Stimulated activated CD8-positive, alpha-beta memory T cell treated with anti-CD3 and anti-CD28 coated beads, Interleukin-12 subunit alpha, Interleukin-12 subunit beta, amount 100 ng/mL, for 4 hours (primary cell): ENCODE data around the gene LDLRAD1.
"Not testable (repeated sequence)": the region's sequence is repeated elsewhere in the genome, so short reads cannot be mapped to it uniquely, and the experiment has no call there.

ENCODE experiments used
- DNase-seq: peaks from one replicate; pipeline ENCODE4 v3.0.0-alpha.2; 2020; ENCODE audit warnings: low read depth

LDLRAD1 gene, protein sequence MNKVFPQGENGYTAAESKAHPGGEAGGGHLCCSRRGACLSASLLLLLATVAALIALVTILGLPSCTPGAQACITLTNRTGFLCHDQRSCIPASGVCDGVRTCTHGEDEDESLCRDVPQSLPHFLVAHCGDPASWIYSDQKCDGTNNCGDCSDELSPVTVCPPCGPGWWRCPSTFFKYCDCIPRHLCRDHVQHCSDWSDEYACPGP

DNA sequence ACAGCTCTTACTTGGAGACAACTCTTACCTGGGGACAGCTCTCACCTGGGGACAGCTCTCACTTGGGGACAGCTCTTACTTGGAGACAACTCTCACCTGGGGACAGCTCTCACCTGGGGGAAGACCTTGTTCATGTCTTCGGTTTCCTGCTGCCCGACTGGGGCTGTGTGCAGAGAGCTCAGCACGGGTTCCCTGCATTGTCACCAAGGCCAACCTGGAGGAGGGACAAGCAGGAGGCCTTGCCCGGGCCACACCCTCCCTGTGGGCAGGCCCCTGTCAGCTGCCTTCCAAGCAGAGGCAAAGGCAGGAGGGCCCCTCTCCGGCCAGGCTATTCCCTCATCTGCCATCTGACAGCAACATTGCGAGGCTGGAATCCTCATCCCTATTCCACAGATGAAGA is at the start of gene LDLRAD1:
Gene LDLRAD1 (minus strand): TSS at position 208 of the 400 bp plus-strand sequence. CDS start 74 bp downstream, at position 134.
- DNase-seq, result no peak

DNA sequence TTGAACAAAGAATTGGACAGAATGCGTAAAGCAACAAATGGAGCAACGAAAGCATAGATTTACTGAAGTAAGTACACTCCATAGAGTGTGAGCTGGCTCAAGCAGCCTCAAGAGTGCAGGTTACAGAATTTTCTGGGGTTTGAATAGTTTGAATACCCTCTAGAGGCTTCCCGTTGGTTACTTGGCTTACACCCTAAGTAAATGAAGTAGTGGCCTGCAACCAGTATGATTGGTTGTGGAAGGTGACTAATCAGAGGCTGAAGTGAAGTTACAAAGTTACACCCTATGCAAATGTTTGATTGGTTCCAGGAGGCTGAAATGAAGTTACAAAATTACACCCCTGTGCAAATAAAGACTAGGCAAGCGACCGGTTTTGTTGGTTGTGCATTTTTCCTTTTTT is 46.3 kb upstream of the LDLRAD1 start:
- no peak for DNase-seq

DNA sequence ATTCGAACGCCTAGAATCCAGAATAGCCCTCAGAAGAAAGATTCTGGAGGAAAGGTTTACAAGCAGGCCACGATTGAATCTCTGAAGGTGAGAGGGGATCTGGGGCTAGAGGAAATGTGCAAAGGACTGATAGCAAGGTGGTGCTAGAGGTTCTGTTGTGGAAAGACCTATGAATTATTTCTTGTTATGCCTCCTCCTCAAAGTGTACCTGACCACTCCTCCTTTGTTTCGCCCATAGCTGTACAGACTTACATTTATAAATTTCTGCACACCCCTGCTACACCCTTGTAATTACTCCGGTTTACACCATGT is 36.4 kb upstream of the LDLRAD1 start:
- no peak for DNase-seq

DNA sequence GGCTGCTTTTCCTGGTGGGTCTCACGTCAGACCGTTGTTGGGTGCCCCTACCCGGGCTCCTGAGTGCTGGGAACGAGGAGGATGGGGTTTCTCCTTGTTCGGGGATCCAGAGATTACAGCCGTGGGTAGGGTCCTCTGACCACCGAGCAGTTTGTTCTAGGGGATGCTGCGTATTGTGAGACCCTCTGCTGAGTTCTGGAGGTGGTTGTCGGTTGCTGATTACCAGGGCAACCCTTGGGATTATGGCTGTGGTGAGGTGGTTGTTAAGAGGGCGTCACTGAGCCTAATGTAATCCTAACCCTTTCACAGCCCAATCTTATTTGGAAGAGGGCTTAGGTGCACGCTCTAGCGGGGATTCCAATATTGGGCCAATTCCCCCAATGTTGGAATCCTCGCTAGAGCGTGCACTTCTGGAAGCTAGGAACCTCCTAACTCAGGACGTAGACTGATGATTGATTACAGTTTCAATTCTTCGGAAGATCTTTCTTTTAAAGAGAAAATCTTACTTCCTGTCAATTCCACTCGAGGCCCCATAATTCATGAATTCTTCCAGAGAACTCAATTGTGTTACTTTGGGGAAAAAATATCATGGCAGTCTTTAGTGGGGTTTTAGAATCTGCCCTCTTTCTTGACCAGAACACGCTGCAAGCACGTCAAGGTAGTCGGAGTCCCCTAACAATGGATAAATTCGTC is 35.9 kb upstream of the LDLRAD1 start:
- no peak for DNase-seq

- peak; percentile 94 for DNase-seq
Observed at GRCh38 chr1:54052934-54053744, 35.2 kb upstream of the LDLRAD1 start, which contains the start of the genes TCEANC2 and TMEM59. Gene TCEANC2 (plus strand): TSS chr1:54053608. CDS start chr1:54054423, 815 bp downstream. Gene TMEM59 (minus strand): TSS chr1:54053204. CDS start chr1:54053188, 16 bp downstream.

- DNase-seq, result no peak
Observed at GRCh38 chr1:54052431-54052933, 34.5 kb upstream of the LDLRAD1 start.

- DNase-seq, result no peak
Observed at GRCh38 chr1:54051933-54052430, 34.0 kb upstream of the LDLRAD1 start.

DNA sequence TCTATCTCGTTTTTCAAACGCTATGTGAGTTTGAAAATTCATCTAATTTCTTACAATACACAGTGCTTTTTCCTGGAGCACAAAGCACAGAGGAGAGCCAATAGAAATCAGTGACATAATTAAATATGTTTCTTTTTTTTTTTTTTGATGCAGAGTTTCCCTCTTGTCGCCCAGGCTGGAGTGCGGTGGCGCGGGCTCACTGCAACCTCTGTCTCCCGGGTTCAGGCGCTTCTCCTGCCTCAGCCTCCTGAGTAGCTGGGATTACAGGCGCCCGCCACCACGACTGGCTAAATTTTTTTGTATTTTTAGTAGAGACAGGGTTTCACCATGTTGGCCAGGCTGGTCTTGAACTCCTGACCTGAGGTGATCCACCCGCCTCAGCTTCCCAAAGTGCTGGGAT is 32.4 kb upstream of the LDLRAD1 start:
- DNase-seq, result not testable (repeated sequence)

GRCh38 chr1:54047384-54048305 is 29.7 kb upstream of the LDLRAD1 start:
- DNase-seq, result no peak

DNA sequence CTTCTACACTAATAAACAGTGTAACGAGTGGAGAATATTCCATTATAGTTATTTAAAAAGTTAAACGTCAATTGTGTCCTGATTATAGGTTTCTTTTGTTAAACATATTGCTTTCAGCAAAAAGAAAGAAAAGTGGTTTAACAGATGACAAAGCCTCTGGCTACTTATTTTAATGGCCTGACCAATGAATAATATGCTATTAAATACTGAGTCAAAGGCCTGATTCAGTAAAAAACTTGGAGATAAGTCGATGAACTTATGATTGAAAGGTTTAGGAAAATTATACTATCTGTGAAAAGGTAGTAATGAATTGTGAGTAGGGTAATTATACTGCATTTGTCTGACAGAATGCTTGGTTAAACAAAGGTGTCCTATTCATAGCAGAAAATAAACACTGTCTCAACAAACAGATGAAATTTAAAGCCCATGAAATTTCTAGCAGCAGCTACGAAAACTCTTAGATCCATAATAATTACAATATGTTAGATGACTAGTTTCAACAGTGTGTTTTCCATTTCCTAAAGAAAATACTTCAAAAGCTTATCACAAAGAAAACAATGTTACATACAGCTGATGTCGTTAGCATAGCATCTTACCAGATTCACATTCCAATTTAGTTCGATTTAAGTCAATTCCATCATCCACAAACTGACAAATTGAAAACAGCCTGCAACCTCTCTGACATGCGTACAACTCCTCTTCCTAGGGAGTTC is 28.8 kb upstream of the LDLRAD1 start:
- DNase-seq, result no peak

DNA sequence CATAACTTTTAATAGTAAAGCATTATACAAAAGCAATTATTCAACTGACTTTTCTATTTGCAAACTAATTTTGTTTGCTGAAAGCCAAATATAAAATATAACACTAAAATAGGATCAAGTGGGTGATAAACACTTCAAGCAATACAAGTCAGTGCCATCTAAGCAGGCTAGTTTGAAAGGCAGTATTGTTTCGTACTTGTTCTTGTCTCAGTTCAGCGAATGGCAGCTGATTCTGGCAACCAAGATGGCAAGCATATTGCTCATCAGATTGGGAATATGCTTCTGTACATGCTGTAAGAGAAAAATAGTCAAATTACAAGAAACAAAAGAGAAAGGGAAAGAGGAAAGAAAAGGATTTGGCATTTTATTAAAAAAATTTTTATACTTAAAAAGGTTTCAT is 27.5 kb upstream of the LDLRAD1 start:
- DNase-seq, result no peak

GRCh38 chr1:54041806-54042205 is 23.8 kb upstream of the LDLRAD1 start:
- DNase-seq, result no peak

DNA sequence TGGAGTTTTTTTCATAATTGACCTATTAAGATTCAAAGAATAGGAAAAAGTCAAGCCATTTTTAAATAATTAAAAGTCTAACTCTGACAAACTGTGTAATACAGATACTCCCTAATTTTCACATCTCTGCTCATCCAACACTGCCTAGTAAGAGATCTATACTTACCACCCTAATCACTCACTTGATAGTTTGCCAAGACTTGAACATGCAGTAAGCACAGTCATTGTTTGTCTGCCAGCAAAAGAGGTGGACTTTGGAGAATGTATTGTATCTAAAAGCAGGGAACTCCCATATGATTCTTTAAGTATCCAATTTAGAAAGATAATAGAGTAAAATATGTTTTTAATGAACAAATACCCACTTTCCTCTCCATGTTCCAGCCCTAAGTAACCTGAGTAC is 19.5 kb upstream of the LDLRAD1 start:
- no peak for DNase-seq

GRCh38 chr1:54028306-54029251 is 10.6 kb upstream of the LDLRAD1 start:
- DNase-seq, result no peak

DNA sequence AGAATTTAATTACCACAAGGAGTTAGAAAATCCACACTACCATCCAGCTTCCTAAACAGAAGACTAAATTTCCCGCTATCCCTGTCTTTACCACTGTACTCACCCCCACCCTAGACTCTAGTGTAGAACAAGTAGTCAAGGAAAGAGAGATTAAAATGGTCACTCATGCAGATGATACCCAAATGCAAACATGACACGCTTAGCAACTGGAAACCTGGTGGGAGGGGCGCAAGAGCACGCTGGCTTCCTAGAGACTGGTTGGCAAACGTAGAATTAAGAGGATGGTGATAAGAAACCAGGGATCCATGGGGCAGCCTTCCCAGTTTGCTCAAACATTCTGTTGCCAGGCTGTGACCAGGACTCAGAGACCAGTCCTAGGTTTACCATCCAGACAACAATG is 9.9 kb upstream of the LDLRAD1 start:
- no peak for DNase-seq

GRCh38 chr1:54024811-54025210 is 6.8 kb upstream of the LDLRAD1 start:
- not testable (repeated sequence) for DNase-seq

DNA sequence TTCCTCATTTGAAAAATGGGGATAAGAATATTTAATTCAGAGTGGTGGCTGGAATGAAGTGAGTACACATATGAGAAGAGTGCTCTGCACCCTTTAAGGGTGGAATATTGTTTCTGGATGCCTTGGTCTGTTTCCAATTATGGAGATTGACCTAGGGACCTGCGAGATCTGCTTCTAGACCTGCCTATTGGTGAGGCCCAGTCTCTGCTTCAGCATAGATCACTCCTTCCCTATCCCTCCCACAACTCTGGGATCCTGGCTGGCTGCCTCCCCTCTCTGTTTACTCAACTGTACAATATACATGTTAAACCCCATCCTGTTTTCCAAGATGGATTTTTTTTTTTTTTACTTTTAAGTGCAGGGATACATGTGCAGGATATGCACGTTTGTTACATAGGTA is 6.4 kb upstream of the LDLRAD1 start:
- no peak for DNase-seq

GRCh38 chr1:54019562-54020176 is 1.7 kb upstream of the LDLRAD1 start:
- not testable (repeated sequence) for DNase-seq

DNA sequence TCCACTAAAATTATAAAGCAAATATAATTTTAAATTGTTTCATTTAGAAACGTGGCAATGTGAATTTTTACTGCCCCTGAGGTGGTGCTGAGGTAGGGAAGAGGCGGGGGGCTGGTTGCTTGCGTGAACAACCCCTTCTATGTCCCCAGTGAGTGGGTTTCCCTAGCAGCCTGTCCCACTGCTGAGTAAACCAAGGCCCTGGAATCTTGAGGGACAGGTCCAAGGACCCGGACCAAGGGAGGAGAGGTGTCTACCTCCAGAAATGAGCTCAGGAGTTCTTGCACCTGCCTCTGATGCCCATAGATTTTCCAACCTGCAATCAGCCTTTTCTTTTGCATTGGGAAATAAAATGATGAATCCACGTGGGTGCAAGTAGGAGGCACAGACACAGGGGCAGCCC is 649 bp upstream of the LDLRAD1 start:
- DNase-seq, result no peak
